RWPE2 (cell line): ENCODE data around the gene KDM4D.
A peak's percentile ranks its signal among the peaks of the same experiment; 100 is the strongest.

Experiments
- ATAC-seq: fragments of 200-7000 bp; cut with Tn5 transposase; 3 replicates; pipeline ENCODE4 v1.9.1; 2021; ENCODE audit warnings: low read depth
- DNase-seq: peaks from one replicate; pipeline ENCODE4 v3.0.0-alpha.2; 2020; ENCODE audit warnings: low spot score
- H3K27ac ChIP-seq: fragments of 450-650 bp; 2 replicates; pipeline ENCODE4 v1.5.1; 2017; ENCODE audit warnings: mild to moderate bottlenecking; ENCODE audit not compliant: poor library complexity, severe bottlenecking
- H3K27me3 ChIP-seq: fragments of 250-450 bp; sonication (Bioruptor Pico); 2 replicates; pipeline ENCODE4 v1.5.1; 2021; ENCODE audit warnings: mild to moderate bottlenecking, moderate library complexity; ENCODE audit not compliant: insufficient read depth, poor library complexity, severe bottlenecking
- H3K36me3 ChIP-seq: fragments of 250-450 bp; sonication (Bioruptor Pico); 2 replicates; pipeline ENCODE4 v1.5.1; 2020; ENCODE audit warnings: low read depth, mild to moderate bottlenecking, moderate library complexity
- H3K4me1 ChIP-seq: fragments of 250-450 bp; sonication (Bioruptor Pico); 2 replicates; pipeline ENCODE4 v1.5.1; 2021; ENCODE audit warnings: mild to moderate bottlenecking, moderate library complexity; ENCODE audit not compliant: insufficient read depth, poor library complexity, severe bottlenecking
- H3K4me3 ChIP-seq: fragments of 250-450 bp; sonication (Bioruptor Pico); 2 replicates; pipeline ENCODE4 v1.5.1; 2021; ENCODE audit warnings: mild to moderate bottlenecking, moderate library complexity; ENCODE audit not compliant: severe bottlenecking
- H3K9me3 ChIP-seq: fragments of 250-450 bp; sonication (Bioruptor Pico); 2 replicates; pipeline ENCODE4 v1.5.1; 2021; ENCODE audit warnings: mild to moderate bottlenecking, moderate library complexity; ENCODE audit not compliant: severe bottlenecking
- CTCF ChIP-seq: fragments of 450-650 bp; IDR thresholded peaks from one replicate; pipeline ENCODE4 v1.5.1; 2017; ENCODE audit warnings: mild to moderate bottlenecking, moderate library complexity; ENCODE audit not compliant: poor library complexity, severe bottlenecking

The KDM4D gene

GRCh38 chr11:94964934-94965333 lies 8.6 kb upstream of the KDM4D start:
- H3K4me1 ChIP-seq = no peaks in the 10 kb centered on the region
- DNase-seq (no peak), ATAC-seq (no peak)
- TF ChIP-seq CTCF = no peak
- H3K27ac ChIP-seq = no peak overlapping the region
- H3K27me3 ChIP-seq = no peaks in the 10 kb centered on the region
- no peak overlapping the region for H3K4me3 ChIP-seq
- no peaks in the 10 kb centered on the region for H3K9me3 ChIP-seq
- H3K36me3 ChIP-seq = peaks cover 90% of the 10 kb centered on the region

- DNase-seq = no peak
- H3K27ac ChIP-seq = no peak overlapping the region
- no peaks in the 10 kb centered on the region for H3K9me3 ChIP-seq
- peak; percentile 75 for TF ChIP-seq CTCF
- H3K4me1 ChIP-seq = peaks cover 8% of the 10 kb centered on the region
- H3K27me3 ChIP-seq = no peaks in the 10 kb centered on the region
- peaks cover 92% of the 10 kb centered on the region for H3K36me3 ChIP-seq
- no peak for ATAC-seq
- no peak overlapping the region for H3K4me3 ChIP-seq
Measured at GRCh38 chr11:94968334-94968958, 5.1 kb upstream of the KDM4D start.

GRCh38 chr11:94972700-94973098 lies 810 bp upstream of the KDM4D start:
- Histone ChIP-seq H3K36me3 (peaks cover 59% of the 10 kb centered on the region), H3K4me3 (peak overlapping the region; percentile 67), H3K9me3 (no peaks in the 10 kb centered on the region), H3K27ac (no peak overlapping the region), H3K4me1 (peaks cover 8% of the 10 kb centered on the region), H3K27me3 (no peaks in the 10 kb centered on the region)
- no peak for ATAC-seq
- TF ChIP-seq CTCF = no peak
- no peak for DNase-seq

- no peak for TF ChIP-seq CTCF
- Histone ChIP-seq H3K36me3 (peaks cover 47% of the 10 kb centered on the region), H3K27me3 (no peaks in the 10 kb centered on the region), H3K9me3 (no peaks in the 10 kb centered on the region), H3K4me3 (peak overlapping the region; percentile 67), H3K27ac (peak overlapping the region; percentile 46), H3K4me1 (peaks cover 8% of the 10 kb centered on the region)
- DNase-seq (no peak), ATAC-seq (no peak)
Measured at GRCh38 chr11:94974178-94974577, 669 bp downstream of the KDM4D start.

GRCh38 chr11:94975599-94975998 lies 2.1 kb downstream of the KDM4D start:
- H3K27ac ChIP-seq = no peak overlapping the region
- H3K4me3 ChIP-seq = no peak overlapping the region
- H3K4me1 ChIP-seq = peaks cover 8% of the 10 kb centered on the region
- DNase-seq (no peak), ATAC-seq (no peak)
- no peaks in the 10 kb centered on the region for H3K9me3 ChIP-seq
- peaks cover 36% of the 10 kb centered on the region for H3K36me3 ChIP-seq
- no peak for TF ChIP-seq CTCF
- no peaks in the 10 kb centered on the region for H3K27me3 ChIP-seq
